Stimulated activated CD4-positive, alpha-beta T cell treated with anti-CD3 and anti-CD28 coated beads, Interleukin-4, amount 100 ng/mL, for 24 hours (primary cell): ENCODE data around the gene COLEC11.
"Not testable (repeated sequence)": the region's sequence is repeated elsewhere in the genome, so short reads cannot be mapped to it uniquely, and the experiment has no call there.

ENCODE experiments used
- DNase-seq: peaks from one replicate; pipeline ENCODE4 v3.0.0-alpha.2; 2020

COLEC11 gene

GRCh38 chr2:3626118-3626811 lies 31.4 kb downstream of the COLEC11 start:
- no peak for DNase-seq

GRCh38 chr2:3626812-3627499 lies 32.0 kb downstream of the COLEC11 start:
- DNase-seq = no peak

- no peak for DNase-seq
Observed at GRCh38 chr2:3627500-3628100, 32.7 kb downstream of the COLEC11 start.

DNA sequence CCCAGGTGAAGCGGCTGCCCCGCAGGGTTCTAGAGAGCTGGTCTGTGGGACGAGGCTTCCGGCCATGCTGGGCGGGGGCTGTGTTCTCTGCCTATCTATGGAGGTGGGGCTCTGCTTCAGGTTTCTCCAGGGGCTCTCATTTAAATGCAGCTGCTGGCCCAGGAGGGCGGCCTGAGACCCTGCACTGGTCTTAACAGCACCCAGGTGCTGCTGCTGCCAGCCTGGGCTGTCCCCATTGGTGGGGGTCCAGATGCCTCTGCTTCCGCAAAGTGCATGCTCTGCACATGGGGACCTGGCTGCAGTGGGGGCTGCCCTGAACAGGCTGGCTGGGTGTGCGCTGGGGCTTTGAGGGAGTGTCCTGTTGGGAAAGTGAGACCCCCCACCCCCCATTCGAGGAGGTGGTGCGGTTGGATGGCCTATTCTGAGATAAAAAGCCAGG lies 33.3 kb downstream of the COLEC11 start:
- no peak for DNase-seq

DNA sequence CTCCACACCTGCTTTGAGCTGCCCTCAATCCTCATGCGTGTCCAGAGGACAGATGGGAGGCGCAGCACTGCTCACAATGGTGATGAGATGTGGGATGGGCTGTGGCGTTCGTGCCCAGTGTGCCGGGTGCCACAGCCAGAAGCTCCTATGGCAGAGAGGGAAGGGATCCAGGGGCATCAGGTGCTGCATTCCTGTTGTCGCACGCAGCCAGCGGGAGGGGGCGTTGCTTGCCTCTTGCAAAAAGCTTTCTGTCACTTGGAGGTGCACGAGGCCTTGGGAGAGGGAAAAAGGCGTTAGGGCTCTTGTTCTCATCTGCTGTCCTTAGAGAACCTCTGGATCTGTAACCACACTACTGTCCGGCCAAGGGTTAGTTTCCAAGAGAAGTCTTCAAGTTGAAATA lies 33.9 kb downstream of the COLEC11 start:
- no peak for DNase-seq

- DNase-seq = no peak
Observed at GRCh38 chr2:3630631-3631030, 35.7 kb downstream of the COLEC11 start.

DNA sequence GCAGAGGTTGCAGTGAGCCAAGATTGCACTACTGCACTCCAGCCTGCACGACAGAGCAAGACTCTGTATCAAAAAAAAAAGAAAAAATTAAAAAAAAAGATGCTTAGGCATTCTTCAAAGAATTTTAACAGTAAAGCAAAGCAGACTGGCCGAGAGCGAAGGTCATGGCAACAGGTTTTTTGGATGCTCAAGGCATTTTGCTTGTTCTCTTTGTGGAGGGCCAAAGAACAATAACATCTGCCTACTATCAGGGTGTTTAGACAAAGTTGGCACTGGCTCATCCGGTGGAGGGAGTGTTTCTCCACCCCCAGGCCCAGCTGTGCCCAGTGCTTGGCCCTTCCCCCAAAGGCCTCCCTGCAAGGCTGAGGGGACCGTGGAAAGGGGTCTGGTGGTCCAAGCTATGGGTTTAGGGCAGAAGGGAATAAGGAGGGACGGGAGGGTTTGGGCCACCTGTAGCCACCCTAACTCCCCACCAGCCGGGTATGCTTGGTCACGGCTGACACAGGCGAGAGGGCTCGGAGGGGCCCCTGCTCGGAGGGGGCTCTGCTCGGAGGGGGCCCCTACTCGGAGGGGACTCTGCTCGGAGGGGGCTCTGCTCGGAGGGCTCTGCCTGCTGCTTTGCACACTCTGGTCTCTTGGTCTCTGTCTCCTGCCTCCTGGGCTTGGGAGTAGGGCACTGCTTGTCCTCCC lies 36.4 kb downstream of the COLEC11 start:
- DNase-seq = no peak

DNA sequence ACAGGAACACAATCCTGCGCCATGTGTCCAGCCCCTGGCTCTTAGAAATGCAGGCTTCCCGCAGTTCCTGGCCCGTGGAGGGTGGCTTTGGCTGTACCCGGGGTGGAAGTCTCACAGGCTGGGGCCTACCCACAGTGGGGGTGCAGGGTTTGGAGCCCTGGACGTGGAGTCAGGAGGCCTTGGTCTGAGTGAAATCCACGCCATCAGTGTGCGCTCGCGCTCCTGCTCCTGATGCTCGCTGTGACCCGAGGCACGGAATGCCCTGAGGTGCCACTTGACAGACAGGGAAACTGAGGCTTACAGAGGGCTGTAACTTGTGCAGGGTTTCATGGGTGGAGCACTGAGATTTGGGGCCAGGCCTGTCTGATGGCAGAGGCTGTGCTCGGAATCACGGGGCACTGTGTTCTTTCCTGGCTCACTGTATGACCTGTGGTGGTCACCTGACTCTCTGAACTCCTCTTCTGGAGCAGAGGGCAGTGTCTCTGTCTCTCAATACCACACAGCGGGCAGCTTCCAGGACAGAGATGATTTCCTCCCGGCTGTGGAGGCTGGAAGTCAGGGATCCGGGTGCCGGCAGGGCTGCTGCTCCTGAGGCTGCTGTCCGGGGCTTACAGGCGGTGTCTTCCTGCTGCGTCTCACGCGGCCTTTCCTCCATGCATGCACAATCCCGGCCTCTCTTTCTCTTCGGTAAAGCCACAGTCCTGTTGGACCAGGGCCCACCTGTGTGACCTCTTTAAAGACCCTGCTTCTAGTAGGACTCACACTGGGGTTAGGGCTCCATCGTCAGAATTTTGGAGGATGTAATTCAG lies 37.1 kb downstream of the COLEC11 start:
- DNase-seq = no peak

- no peak for DNase-seq
Observed at GRCh38 chr2:3633089-3633981, 38.4 kb downstream of the COLEC11 start.

GRCh38 chr2:3633982-3634595 lies 39.2 kb downstream of the COLEC11 start:
- no peak for DNase-seq

GRCh38 chr2:3634596-3635121 lies 39.7 kb downstream of the COLEC11 start:
- no peak for DNase-seq

DNA sequence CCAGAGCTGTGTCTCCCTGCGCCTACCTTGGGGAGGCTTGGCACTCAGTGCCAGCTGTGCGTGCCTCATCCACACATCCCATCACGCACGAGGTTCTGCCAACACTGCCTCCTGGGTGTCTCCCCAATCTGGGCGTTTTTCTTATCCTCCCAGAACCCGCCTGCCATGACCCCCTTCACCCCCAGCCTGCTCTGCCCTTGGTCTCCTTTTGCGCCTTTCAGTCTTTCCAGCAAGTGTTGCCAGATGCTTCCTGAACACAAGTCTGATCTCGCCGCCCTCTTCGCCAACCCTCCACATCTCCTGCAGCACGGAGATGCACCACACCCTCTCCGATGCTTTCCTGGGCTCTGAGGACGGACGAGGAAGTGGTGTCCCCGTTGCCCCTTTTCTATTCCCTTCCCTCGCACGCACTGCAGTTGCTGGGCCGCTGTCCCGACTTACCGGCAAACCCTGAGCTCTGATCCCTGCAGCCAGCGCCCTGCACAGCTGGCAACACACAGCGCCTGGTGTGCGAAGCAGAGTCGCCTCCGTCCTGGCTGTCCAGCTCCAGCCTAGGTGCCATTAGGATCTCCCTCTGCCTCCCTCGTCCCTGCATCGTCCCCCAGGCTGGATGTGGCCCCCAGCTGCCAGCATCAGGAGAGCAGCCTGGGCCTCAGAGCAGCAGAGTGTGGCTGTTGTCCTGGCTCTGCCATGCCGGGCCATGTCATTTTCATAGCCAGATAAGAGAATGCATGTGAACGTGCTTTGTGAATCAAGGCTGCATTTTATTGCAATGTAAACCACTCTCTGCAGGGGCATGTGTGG lies 40.5 kb downstream of the COLEC11 start:
- DNase-seq = no peak

DNA sequence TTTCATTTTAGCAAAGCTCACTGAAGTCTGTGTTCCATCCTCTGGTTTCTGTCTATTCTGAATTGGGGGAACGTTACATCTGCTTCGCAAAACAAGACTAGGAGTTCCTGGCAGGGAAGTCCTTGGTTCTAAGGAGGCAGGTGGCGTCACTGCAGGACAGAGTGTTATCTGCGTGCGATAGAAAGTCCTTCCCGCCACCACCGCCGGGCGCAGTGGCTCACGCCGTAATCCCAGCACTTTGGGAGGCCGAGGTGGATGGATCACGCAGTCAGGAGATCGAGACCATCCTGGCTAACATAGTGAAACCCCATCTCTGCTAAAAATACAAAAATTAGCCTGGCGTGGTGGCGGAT lies 41.0 kb downstream of the COLEC11 start:
- not testable (repeated sequence) for DNase-seq

DNA sequence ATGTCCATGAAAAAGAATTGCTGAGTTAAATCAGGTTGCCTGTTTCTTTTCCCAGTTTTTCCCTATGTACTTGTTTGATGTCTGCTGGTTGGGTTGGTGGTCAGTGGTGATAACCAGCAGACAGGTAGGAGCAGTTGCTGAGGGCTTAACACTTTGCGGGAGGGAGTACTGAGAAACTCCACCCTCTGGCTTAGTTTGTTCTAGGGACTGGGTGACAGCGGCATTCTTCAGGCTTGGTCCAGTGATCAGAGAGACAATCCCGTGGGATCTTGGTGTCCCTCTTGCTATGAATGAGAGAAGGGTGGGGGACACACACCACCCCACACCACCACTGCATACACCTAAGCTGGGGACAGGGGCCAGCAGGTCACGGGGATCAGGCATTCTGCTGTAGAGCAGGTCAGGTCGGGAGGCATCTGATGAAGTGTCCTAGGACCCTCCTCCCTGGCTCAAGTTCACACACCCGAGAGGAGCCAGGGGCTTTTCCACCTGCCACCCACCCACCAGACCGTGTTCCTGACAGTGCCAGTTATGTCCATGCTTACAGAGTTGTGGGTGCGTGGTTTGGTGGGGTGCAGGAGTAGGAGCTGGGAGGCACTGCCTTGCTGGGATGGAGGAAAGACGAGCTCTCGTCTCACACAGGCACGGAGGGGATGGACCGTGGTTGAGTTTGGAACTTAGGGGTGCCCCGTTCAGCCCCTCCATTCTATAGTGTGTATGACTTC lies 41.8 kb downstream of the COLEC11 start:
- no peak for DNase-seq

GRCh38 chr2:3637311-3637675 lies 42.4 kb downstream of the COLEC11 start:
- no peak for DNase-seq

GRCh38 chr2:3637692-3638455 lies 43.0 kb downstream of the COLEC11 start:
- DNase-seq = no peak

DNA sequence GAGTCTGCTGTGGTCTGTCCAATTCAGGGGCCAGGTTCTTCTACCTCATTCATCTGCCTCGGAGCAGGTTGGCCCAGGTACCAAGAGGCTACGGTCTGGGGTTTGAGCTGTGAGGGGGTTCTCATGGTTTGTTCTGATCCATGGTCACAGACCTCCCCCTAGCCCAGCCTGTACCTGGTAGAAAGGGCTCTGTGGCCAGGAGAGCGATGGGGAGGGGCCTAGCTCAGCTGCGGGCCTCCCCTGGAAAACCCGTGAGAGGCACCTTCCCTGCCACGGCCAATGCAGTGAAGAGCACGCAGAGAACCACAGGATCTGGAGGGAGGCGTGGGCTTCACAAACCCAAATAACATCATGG lies 43.5 kb downstream of the COLEC11 start:
- no peak for DNase-seq

DNA sequence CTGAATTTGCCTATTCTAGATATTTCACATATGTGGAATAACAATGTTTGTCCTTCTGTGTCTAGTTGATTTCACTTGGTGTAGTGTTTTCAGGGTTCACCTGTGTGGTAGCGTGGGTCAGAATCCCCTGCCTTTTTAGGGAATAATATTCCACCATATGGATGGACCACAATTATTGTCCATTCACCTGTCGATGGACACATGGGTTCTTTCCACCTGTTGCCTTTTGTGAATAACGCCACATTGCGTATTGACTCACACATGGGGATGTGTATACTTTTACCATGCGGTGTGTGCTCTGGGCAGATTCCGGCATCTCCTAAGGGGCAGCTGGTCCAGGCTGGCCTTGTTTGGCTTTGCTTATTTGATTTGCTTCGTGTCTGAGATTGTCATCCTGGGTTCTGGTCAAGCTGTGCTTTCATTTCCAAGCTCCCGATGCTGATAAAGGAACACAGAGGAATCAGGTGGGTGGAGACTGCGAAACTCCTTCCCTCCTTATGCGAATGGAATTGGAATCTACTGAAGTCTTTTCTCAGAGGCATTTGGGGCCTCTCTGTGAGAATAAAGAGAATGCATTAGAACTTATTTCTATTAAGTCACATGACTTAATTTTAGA lies 44.2 kb downstream of the COLEC11 start:
- DNase-seq = no peak
